Peyer's patch (tissue), 4 donors: ENCODE data around the gene PRKCZ.

Source experiments
- CTCF ChIP-seq, 6 experiments: fragments of 450-650 bp in 4 of 6; fragments of 200-600 bp in 2 of 6; sonication (generic) in 1 of 6; IDR thresholded peaks; one replicate each; pipeline ENCODE4 v1.5.1; 2017 to 2019; ENCODE audit warnings: antibody characterized with exemption in 6 of 6, mild to moderate bottlenecking in 3 of 6, moderate library complexity in 1 of 6
- POLR2A ChIP-seq, 2 donors: fragments of 450-650 bp; IDR thresholded peaks; one replicate each; pipeline ENCODE4 v1.5.1; 2017; ENCODE audit warnings: antibody characterized with exemption in 2 of 2, mild to moderate bottlenecking in 2 of 2, moderate library complexity in 2 of 2

DNA sequence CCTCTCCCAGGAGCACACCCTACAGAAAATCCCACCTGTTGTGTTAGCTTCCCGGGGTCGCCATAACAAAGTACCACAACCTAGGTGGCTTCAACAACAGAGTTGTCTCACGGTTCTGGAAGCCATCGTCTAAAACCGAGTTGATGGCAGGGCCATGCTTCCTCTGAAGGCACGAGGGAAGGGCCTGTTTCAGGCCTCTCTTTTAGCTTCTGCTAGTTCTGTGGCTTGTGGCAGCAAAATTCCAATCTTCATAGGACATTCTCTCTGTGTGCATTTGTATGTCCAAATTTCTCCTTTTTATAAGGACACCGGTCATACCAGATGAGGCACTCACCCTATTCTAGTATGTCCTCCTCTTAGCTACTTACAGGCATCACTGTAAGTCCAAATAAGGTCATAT, 49.8 kb upstream of the PRKCZ start:
- TF ChIP-seq CTCF (IDR thresholded peaks at IDR 0.05), result no peak
- no peak for TF ChIP-seq POLR2A (IDR thresholded peaks at IDR 0.05)
